Activated CD4-positive, CD25-positive, alpha-beta regulatory T cell treated with anti-CD3 and anti-CD28 coated beads, Interleukin-2, amount 50 U/mL, for 72 hours (primary cell): ENCODE data around the gene GRM4.
"Not testable (repeated sequence)": the region's sequence is repeated elsewhere in the genome, so short reads cannot be mapped to it uniquely, and the experiment has no call there.

Source experiments
- DNase-seq: peaks from one replicate; pipeline ENCODE4 v3.0.0; 2021

Gene GRM4

GRCh38 chr6:34018026-34018425 is 127.9 kb downstream of the GRM4 start:
- no peak for DNase-seq

DNA sequence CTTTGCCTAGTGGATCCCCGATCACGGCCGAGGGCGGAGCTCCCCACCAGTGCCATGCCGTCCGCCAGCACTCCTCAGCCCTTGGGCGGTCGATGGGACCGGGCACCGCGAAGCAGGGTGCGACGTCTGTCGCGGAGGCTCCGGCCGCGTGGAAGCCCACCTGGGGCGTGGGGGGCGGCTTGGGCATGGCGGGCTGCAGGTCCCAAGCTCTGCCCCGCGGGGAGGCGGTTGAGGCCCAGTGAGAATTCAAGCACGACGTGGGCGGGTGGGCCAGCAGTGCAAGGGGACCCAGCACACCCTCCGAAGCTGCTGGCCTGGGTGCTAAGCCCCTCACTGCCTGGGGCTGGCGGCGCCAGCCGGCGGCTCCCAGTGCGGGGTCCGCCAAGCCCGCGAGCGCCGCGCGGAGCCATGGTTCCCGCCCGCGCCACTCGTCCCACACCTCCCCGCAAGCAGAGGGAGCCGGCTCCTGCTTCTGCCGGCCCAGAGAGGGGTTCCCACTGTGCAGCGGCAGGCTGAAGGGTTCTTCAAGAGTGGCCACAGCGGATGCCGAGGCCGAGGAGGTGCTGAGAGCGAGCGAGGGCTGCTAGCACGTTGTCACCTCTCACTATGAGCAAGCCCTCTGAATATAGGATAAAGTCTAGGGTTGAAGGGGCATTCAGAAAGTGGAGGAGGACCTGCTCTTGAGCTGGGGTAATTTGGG is 128.6 kb downstream of the GRM4 start:
- no peak for DNase-seq

GRCh38 chr6:34016573-34016972 is 129.3 kb downstream of the GRM4 start:
- not testable (repeated sequence) for DNase-seq

GRCh38 chr6:34015586-34015985 is 130.3 kb downstream of the GRM4 start:
- DNase-seq: no peak

DNA sequence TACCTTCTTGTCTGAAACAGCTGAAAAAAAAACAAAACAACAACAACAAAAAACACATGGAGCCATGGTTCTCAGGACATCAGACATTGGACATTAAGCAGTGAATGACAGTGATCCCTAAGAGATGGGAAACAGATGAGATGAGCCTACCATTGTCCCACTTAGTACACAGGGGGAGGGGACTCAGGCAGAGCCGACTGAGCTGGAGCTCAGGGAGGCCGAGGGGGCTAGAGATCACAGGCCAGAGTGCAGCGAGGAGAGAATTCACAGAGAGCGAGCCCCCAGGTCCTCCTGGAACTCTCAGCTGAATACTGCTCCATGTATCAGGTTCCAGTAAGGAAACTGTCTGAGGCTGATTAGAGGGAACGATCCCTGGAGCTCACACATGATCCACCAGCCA is 134.6 kb downstream of the GRM4 start:
- DNase-seq: no peak

DNA sequence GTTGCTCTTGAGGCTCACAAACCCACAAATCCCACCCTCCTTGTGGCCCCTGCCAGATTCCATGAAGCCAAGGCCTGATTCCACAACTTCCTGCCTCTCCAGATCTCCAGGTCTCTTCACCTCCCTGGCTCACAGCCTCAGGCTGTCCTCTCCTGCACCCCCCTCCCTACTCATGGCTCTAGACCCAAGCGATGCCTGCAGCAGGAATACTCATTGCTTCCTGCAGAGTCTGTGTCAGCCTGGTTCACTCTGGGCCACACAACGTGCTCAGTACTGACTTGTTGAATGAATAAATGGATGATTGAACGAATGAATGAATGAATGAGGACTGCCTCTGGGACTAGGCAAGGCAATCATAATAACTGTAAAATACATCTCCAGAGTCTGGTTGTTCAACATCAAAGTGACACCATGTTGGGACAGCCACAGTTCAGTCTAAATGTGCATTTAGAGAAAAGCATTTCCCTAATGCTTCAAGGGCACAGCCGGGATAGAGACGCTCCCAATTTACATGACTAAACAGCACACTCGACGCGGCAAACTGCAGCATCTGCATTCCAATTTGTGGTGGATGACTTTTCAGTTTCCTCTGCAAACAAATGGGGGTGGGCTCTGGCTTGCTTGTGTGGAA is 139.9 kb downstream of the GRM4 start:
- DNase-seq: no peak

DNA sequence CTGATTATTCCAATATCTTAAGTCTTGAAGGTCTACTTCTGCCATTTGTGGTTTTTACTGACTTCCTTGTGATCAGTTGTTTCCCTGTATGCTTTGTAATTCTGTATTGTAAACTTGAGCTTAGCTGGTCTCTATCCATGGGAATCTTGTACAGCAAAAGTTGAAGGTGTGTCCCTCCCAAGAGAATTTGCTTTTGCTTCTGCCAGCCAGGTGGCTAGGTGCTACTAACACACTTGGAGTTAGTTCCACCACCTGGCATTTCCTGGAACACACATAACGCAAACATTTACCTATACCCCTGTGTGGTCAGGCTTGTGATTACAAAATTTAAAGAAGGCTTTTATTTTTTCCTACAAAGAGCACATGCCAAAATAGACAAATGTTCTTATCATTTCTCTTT is 141.2 kb downstream of the GRM4 start:
- no peak for DNase-seq

DNA sequence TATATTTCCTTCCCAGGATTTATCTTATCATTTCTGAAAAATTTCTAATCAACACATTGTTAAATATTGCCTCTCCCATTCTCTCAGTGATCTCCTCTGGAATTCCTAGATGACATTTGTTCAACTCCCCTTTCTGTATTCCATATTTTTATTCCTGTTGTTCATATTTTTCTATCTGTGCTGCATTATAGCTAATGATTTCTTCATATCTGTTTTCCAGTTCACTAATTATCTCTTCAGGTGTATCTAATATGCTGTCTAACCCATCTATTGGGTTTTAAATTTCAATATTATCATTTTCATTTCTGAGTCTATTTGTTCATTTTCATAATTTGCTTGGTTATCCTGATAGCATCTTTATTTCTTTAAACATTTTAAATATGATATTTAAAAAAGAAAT is 141.9 kb downstream of the GRM4 start:
- DNase-seq: no peak

DNA sequence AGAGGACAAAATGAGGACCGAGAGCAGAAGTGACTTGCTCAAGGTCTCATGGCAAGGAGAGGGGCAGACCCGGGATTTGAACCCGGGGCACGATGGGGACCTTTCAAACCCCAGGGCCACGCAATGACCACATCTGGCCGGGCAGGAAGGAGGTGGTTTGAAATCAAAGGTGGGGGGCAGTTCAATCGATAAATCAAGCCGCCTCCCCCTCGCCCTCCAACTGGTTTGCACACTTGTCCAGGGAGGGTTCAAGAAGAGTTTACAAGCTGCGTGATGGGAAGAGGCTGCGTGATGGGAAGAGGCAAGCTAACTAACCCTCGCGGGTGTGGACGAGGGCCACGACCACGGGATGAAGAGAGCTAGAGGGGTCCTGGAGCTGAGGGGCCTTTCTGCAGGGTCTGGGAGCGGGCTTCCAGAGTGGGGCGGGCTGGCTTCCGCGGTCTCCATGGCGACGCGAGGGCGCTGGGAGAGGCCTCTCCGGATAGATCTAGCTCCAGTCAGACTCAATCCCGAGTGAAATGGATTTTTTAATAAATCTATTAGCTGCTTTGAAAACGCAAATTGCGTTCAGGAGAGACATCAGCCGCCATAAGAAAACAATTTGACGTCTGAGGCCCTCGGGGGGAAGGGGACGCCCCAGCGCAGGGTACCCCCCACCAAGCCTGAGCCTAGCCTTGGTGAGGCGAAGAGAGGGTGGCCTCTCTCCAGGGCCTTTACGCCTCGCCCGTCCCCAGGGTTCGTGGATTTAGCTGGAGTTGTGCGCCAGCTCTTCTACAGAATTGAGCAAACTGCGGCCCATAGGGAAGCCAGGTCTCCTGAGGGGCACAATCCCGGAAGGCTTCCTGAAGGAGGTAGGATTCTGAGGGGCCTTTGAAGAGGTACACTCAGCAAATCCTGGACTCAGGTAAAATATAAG is 143.9 kb downstream of the GRM4 start:
- no peak for DNase-seq

- no peak for DNase-seq
These were observed 145.6 kb downstream of the GRM4 start for GRCh38 chr6:34000281-34000680.

GRCh38 chr6:33999567-33999966 is 146.3 kb downstream of the GRM4 start:
- DNase-seq: no peak

DNA sequence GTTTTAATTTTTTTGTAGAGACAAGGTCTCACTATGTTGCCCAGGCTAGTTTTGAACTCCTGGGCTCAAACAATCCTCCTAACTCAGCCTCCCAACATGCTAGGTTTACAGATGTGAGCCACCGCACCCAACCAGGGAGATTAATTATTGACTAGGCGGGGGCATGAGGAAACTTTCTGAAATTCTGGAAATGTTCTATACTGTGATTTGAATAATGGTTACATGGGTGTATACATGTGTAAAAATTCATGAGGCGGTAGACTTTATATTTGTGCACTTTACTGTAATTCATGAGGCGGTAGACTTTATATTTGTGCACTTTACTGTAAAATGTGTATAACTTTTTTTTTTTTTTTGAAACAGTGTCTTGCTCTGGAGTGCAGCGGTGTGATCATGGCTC is 147.2 kb downstream of the GRM4 start:
- DNase-seq: no peak

GRCh38 chr6:33997265-33997664 is 148.6 kb downstream of the GRM4 start:
- DNase-seq: no peak

DNA sequence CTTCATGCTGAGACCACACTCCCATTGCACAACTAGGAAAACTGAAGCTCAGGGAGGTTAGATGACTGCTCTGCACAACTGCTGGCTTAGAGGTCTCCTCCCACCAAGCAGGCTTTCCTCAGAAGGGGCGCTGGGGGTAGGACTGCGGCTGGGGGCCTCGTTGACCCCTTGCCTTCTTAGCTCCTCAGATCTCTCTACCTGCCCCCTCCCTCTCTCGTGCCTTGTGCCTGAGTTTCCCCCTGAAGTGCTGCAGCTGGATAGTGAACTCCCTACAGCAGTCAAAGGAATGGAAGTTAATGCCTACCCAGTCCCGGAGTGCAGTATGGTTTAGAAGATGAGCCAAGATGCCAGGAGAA is 149.8 kb downstream of the GRM4 start:
- no peak for DNase-seq

- DNase-seq: no peak
These were observed 150.4 kb downstream of the GRM4 start for GRCh38 chr6:33995309-33996119.

DNA sequence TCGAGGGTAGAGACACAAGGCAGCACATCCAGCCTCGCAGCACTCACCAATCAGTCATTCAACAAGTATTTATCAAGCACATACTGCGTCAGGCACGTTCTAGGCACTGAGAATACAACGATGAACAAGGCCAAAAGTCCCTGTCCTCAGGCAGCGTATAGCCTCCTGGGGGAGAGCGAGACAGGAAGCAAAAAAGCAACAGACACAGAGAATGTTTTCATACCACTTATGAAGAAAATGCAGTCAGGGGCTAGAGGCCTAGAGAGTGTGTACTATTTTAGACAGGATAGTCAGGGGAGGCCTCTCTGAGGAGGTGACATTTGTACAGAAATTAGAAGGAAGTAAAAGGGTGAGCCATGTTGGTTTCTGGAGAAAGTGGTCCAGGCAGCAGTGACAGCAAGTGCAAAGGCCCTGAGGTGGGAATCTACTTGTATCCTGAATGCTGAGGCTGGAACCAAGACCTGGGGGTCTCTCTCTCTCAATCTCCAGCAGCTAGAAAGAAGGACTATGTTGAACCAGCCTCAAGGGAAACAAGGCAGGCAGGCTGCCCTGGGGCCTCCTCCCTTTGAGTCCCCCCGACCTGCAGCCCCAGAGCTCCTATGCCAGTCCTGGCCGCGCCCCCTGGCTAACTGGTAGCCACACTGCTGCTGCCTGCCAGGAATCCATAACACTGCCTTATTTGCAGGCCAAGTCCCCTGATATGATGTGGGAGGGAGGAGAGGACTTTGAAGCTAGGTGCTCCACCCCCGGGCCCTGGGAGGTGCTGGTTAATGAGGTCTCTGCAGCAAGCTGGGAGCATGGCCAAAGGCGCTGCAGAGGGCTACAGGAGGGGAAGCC is 151.2 kb downstream of the GRM4 start:
- peak; percentile 1 for DNase-seq

DNA sequence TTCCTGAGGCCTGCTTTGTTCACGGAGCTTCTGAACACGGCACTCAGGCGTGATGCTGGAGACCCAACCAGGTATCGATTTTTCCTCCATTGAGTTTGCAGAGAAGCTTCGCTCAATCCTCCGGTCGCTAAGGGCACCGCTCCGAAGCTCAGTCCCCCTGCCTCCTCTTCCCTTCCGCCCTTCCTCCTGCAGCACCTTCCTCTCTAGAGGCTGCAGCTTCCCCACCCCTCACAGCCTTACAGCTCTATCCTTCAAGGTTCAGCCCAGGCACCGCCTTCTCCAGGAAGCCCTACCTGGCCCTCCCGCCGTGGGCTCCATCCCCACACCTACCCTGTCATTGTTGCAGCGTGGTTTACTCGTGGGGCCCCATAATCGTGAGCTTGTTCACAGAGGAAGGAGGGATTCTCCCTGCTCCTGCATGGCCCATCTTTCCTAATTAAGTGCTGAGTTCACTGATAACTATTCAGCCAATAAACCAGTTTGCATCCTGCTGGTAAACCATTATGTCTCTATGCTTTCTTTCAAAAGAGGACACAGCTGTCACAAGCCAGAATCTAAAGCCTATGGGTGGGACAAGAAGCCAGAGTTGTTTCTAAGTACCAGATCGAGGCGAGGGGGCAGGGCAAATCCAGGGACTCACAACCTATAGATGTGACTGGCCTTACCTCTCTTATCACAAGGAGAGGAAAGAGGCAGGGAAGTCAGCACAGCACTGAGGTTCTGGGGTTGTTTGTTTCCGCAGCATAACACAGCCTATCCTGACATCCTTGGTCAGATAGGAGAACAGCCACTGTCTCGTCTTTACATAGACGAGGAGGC is 152.0 kb downstream of the GRM4 start:
- DNase-seq: peak; percentile 19

- DNase-seq: peak; percentile 23
These were observed 152.8 kb downstream of the GRM4 start for GRCh38 chr6:33993091-33993490.

GRCh38 chr6:33992191-33992590 is 153.7 kb downstream of the GRM4 start:
- DNase-seq: peak; percentile 22

GRCh38 chr6:33991610-33992009 is 154.3 kb downstream of the GRM4 start:
- no peak for DNase-seq

DNA sequence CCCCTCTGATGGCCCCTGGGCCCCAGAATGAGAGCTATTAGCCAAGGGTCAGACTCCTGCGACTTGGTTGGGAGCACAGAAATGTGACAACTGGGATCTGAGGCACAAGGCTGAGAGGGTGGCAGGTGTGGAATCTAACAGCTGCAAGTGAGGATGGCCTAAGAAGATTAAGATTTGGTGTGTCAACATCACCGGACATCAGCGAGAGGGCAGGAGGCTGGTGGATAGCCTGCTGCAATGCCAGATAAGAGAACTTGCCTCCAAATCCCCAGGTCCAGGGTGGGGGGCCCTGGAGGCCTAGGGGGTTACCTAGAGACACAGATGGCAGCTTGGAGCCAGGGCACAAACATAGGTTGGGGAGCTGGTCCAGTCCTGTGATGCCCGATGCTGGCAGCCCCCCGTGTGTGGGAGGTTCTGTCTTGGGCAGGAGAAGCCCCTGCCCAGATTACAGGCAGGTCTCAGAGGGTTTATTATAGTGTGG is 155.8 kb downstream of the GRM4 start:
- no peak for DNase-seq
